ENCODE data around the gene GABARAP.

The GABARAP gene

GRCh38 chr17:7222093-7222971 lies 19.9 kb downstream of the GABARAP start:
- DNase-seq (ENCODE audit: low read depth): no peak

GRCh38 chr17:7221278-7222092 lies 20.8 kb downstream of the GABARAP start:
- DNase-seq (ENCODE audit: low read depth): no peak

- peak; percentile 66 for DNase-seq (ENCODE audit: low read depth)
Measured at GRCh38 chr17:7220593-7221277, 21.5 kb downstream of the GABARAP start.

- DNase-seq (ENCODE audit: low read depth): peak; percentile 80
Measured at GRCh38 chr17:7219812-7220592, 22.2 kb downstream of the GABARAP start, which contains the start of the genes ACADVL and DLG4. Gene ACADVL (plus strand): TSS chr17:7219938. CDS start chr17:7219985, 47 bp downstream. Gene DLG4 (minus strand): TSS chr17:7219836.

GRCh38 chr17:7219229-7219811 lies 22.9 kb downstream of the GABARAP start:
- no peak for DNase-seq (ENCODE audit: low read depth)

- no peak for DNase-seq (ENCODE audit: low read depth)
Measured at GRCh38 chr17:7218758-7219157, 23.5 kb downstream of the GABARAP start.

GRCh38 chr17:7218166-7218565 lies 24.1 kb downstream of the GABARAP start:
- DNase-seq (ENCODE audit: low read depth): no peak

- peak; percentile 75 for DNase-seq (ENCODE audit: low read depth)
Measured at GRCh38 chr17:7217113-7217987, 24.9 kb downstream of the GABARAP start.

GRCh38 chr17:7216242-7217112 lies 25.8 kb downstream of the GABARAP start:
- no peak for DNase-seq (ENCODE audit: low read depth)

- no peak for DNase-seq (ENCODE audit: low read depth)
Measured at GRCh38 chr17:7215652-7216180, 26.5 kb downstream of the GABARAP start.

GRCh38 chr17:7215136-7215638 lies 27.1 kb downstream of the GABARAP start:
- DNase-seq (ENCODE audit: low read depth): no peak

GRCh38 chr17:7214300-7215135 lies 27.7 kb downstream of the GABARAP start:
- DNase-seq (ENCODE audit: low read depth): peak; percentile 95

GRCh38 chr17:7213895-7214299 lies 28.4 kb downstream of the GABARAP start:
- DNase-seq (ENCODE audit: low read depth): peak; percentile 82

- no peak for DNase-seq (ENCODE audit: low read depth)
Measured at GRCh38 chr17:7211491-7212273, 30.6 kb downstream of the GABARAP start.

- DNase-seq (ENCODE audit: low read depth): no peak
Measured at GRCh38 chr17:7208754-7209460, 33.3 kb downstream of the GABARAP start.

- DNase-seq (ENCODE audit: low read depth): no peak
Measured at GRCh38 chr17:7208027-7208571, 34.1 kb downstream of the GABARAP start.
